Lower leg skin (tissue), 4 donors: ENCODE measurements around the gene SNRNP35. TPM values are rescaled to one million over a fixed set of nuclear protein-coding genes. Genes with fewer than 3 reads are reported as not detected.
"Not testable (repeated sequence)": the region's sequence is repeated elsewhere in the genome, so short reads cannot be mapped to it uniquely, and the experiment has no call there.

Source experiments
- DNase-seq, 2 donors: peaks; one replicate each; pipeline ENCODE4 v3.0.0-alpha.2; 2019; ENCODE audit warnings: low spot score in 2 of 2
- H3K4me3 ChIP-seq: fragments of 200-600 bp; sonication (generic); 2 replicates; pipeline ENCODE4 v1.5.1; 2017; ENCODE audit warnings: mild to moderate bottlenecking, low read depth; ENCODE audit not compliant: poor library complexity, severe bottlenecking
- POLR2A ChIP-seq, 2 donors: fragments of 450-650 bp; IDR thresholded peaks; one replicate each; pipeline ENCODE4 v1.6.1; 2016 to 2017; ENCODE audit warnings: antibody characterized with exemption in 2 of 2, mild to moderate bottlenecking in 1 of 2, moderate library complexity in 1 of 2
- WGBS, 2 donors: methylation state at CpG; one replicate each; pipeline ENCODE4 v1.1.5; 2018; 5-methylcytosine and 5-hydroxymethylcytosine counted together
- intact Hi-C: fragments of 100-400 bp; cut with DNase I; formaldehyde crosslinking; loops from one replicate; pipeline ENCODE4 v1.15.0; 2023; ENCODE audit warnings: low total_unique reads
- total RNA-seq, 4 donors: library from RNA; depleted of rRNA; stranded (reverse); fragments of >200 nt; gene quantifications; one replicate each; pipeline ENCODE4 v1.1.0, GENCODE V29; 2016
- TF ChIP-seq, protein P1 (sequence below), 3 donors: fragments of 450-650 bp; IDR thresholded peaks; one replicate each; pipeline ENCODE4 v1.5.1; 2016; ENCODE audit warnings: antibody characterized with exemption in 3 of 3, mild to moderate bottlenecking in 3 of 3, moderate library complexity in 2 of 3

Gene SNRNP35
- total RNA-seq, 4 donors from 2014 or later, result 15.6 to 43.1 (median 22.9) TPM

- intact Hi-C loops, result no loop called here
- DNase-seq, result no peak
- WGBS, 2 donors, result 74 to 82% methylated on average over 26 of the region's 26 CpGs
- no peak overlapping the region for H3K4me3 ChIP-seq
- TF ChIP-seq, protein P1, sequence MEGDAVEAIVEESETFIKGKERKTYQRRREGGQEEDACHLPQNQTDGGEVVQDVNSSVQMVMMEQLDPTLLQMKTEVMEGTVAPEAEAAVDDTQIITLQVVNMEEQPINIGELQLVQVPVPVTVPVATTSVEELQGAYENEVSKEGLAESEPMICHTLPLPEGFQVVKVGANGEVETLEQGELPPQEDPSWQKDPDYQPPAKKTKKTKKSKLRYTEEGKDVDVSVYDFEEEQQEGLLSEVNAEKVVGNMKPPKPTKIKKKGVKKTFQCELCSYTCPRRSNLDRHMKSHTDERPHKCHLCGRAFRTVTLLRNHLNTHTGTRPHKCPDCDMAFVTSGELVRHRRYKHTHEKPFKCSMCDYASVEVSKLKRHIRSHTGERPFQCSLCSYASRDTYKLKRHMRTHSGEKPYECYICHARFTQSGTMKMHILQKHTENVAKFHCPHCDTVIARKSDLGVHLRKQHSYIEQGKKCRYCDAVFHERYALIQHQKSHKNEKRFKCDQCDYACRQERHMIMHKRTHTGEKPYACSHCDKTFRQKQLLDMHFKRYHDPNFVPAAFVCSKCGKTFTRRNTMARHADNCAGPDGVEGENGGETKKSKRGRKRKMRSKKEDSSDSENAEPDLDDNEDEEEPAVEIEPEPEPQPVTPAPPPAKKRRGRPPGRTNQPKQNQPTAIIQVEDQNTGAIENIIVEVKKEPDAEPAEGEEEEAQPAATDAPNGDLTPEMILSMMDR (IDR thresholded peaks at IDR 0.05), result no peak
- no peak for TF ChIP-seq POLR2A (IDR thresholded peaks at IDR 0.05)
These were observed 55.1 kb downstream of the SNRNP35 start for GRCh38 chr12:123512838-123513665.

DNA sequence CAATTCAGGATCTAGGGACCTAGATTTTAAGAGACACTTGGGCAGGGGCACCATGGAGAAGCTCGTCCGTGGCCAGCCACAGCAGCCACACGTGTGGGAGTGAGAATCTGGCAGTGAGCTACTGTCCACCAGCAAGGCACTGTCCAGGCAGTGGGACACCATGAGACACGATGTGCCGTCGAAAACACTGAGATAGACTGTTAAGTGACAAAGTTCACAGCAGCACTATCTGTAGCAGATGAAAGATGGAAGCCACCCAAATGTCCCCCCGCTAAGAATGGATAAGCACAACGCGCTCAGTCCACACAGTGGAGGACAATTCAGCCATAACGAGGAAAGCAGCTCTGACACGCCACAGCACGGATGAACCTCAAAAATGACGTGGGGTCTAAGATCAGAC lies 55.9 kb downstream of the SNRNP35 start:
- 85 to 89% methylated on average over 13 of the region's 13 CpGs for WGBS, 2 donors
- intact Hi-C loops, result no loop called here
- TF ChIP-seq, protein P1 (IDR thresholded peaks at IDR 0.05), result no peak
- TF ChIP-seq POLR2A (IDR thresholded peaks at IDR 0.05), result no peak

DNA sequence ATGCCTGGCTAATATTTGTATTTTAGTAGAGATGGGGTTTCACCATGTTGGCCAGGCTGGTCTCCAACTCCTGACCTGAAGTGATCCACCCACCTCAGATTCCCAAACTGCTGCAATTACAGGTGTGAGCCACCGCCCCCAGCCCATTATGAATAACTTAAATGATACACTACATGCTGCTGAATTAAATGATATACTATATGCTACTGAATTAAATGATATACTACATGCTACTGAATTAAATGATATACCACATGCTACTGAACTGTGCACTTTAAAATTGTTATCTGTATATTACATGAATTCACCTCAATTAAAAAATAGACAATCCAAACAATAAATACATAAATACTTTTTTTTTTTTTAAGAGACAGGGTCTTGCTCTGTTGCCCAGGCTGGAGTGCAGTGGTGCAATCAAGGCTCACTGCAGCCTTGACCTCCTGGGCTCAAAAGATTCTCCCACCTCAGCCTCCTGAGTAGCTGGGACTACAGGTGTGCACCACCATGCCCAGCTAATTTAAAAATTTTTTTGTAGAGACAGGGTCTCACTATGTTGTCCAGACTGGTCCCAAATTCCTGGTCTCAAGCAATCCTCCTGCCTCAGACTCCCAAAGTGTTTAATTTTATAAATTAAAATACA lies 56.8 kb downstream of the SNRNP35 start:
- WGBS, 2 donors, result 87 to 92% methylated on average over 1 of the region's 1 CpG
- DNase-seq, H3K4me3 ChIP-seq, intact Hi-C loops: not testable (repeated sequence)

More for the DNA sequence above, 55.9 kb downstream of the SNRNP35 start:
- H3K4me3 ChIP-seq, result no peak overlapping the region
- no peak for DNase-seq

DNA sequence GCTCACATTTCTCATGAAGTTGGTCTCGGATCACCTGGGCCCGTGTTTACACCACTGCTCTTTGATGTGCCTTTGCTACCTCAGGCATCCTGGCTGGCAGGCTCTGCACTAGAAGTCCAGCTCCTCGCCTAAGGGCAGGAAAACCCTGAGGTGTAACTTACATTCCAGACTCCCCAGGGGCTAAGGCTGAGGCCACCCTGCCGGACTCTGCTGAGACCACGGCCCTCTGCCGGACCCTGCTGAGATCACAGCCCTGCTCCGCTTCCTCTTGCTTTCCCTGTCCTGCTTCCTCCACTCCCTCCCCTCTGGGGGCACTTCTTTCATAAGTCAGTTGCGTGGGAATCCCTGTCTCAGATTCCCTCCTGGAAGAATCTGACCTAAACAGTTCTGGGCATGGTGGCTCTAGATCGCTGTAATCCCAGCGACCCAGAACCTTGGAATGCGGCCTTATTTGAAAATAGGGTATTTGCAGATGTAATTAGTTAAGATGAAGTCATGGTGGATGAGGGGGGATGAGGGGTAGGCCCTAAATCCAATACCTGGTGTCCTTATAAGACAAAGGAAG lies 58.4 kb downstream of the SNRNP35 start:
- 86 to 89% methylated on average over 11 of the region's 11 CpGs for WGBS, 2 donors
- H3K4me3 ChIP-seq, result no peak overlapping the region
- TF ChIP-seq POLR2A (IDR thresholded peaks at IDR 0.05), result no peak
- TF ChIP-seq, protein P1 (IDR thresholded peaks at IDR 0.05), result no peak
- no peak for DNase-seq
- intact Hi-C loops, result no loop called here

Other genes with a start within 250 kb of the SNRNP35 start
- 10 to 100 TPM in 1 of 4 donors, 1 to 10 TPM in 3; 3.5 to 16.8 (median 9.8) TPM for gene MPHOSPH9, start 225.0 kb upstream of the SNRNP35 start, total RNA-seq
- 10 to 100 TPM in 3 of 4 donors, 1 to 10 TPM in 1; 9.8 to 27.0 (median 11.8) TPM for gene MTRFR, start 224.7 kb upstream of the SNRNP35 start, total RNA-seq
- 10 to 100 TPM; 35.3 to 85.6 (median 56.3) TPM for gene CDK2AP1, start 186.3 kb upstream of the SNRNP35 start, total RNA-seq
- gene SBNO1, start 93.3 kb upstream of the SNRNP35 start, total RNA-seq, result 10 to 100 TPM; 18.6 to 22.3 (median 20.8) TPM
- gene KMT5A, start 74.0 kb upstream of the SNRNP35 start, total RNA-seq, result 10 to 100 TPM; 49.3 to 69.3 (median 62.5) TPM
- gene RILPL2, start 21.5 kb upstream of the SNRNP35 start, total RNA-seq, result 1 to 10 TPM; 2.8 to 5.6 (median 4.2) TPM
- 10 to 100 TPM; 12.0 to 27.9 (median 15.4) TPM for gene RILPL1, start 75.6 kb downstream of the SNRNP35 start, total RNA-seq
- 100 to 1,000 TPM in 2 of 4 donors, 10 to 100 TPM in 2; 64.9 to 114 (median 96.5) TPM for gene TMED2, start 126.4 kb downstream of the SNRNP35 start, total RNA-seq
- gene DDX55, start 144.0 kb downstream of the SNRNP35 start, total RNA-seq, result 10 to 100 TPM; 15.7 to 67.6 (median 21.0) TPM
- gene EIF2B1, start 175.5 kb downstream of the SNRNP35 start, total RNA-seq, result 100 to 1,000 TPM; 131 to 159 (median 146) TPM
- gene GTF2H3, start 175.7 kb downstream of the SNRNP35 start, total RNA-seq, result 10 to 100 TPM; 18.8 to 49.4 (median 22.2) TPM
- 10 to 100 TPM in 3 of 4 donors, 1 to 10 TPM in 1; 9.2 to 14.6 (median 10.7) TPM for gene TCTN2, start 213.0 kb downstream of the SNRNP35 start, total RNA-seq